H9 (cell line): Measurements from ENCODE around the gene SLC17A9. TPM values are rescaled to one million over a fixed set of nuclear protein-coding genes. Genes with fewer than 3 reads are reported as not detected.

Source experiments
- DNase-seq: peaks from one replicate; pipeline ENCODE4 v3.0.0-alpha.2; 2017
- H2AFZ ChIP-seq: one replicate; pipeline ENCODE4 v1.6.1; 2013; ENCODE audit warnings: mild to moderate bottlenecking, low read length, control low read depth, moderate library complexity
- H2AK5ac ChIP-seq: 2 replicates; pipeline ENCODE4 v1.6.1; 2013; ENCODE audit warnings: low read length, control low read depth, mixed read lengths; ENCODE audit not compliant: insufficient read length
- H2BK120ac ChIP-seq: one replicate; pipeline ENCODE4 v1.6.1; 2013; ENCODE audit warnings: low read depth, mild to moderate bottlenecking, low read length, control low read depth, inconsistent platforms; ENCODE audit not compliant: poor library complexity, severe bottlenecking
- H2BK12ac ChIP-seq: 2 replicates; pipeline ENCODE4 v1.6.1; 2013; ENCODE audit warnings: low read length, control low read depth, mixed read lengths, low read depth; ENCODE audit not compliant: insufficient read length
- H2BK15ac ChIP-seq: 2 replicates; pipeline ENCODE4 v1.6.1; 2013; ENCODE audit warnings: low read depth, low read length, control low read depth
- H2BK20ac ChIP-seq: one replicate; pipeline ENCODE4 v1.6.1; 2013; ENCODE audit warnings: low read depth, mild to moderate bottlenecking, low read length, control low read depth, inconsistent platforms; ENCODE audit not compliant: poor library complexity, severe bottlenecking
- H2BK5ac ChIP-seq: 2 replicates; pipeline ENCODE4 v1.6.1; 2013; ENCODE audit warnings: low read length, control low read depth, mixed read lengths; ENCODE audit not compliant: insufficient read length
- H3K14ac ChIP-seq: 2 replicates; pipeline ENCODE4 v1.6.1; 2013; ENCODE audit warnings: low read length, control low read depth; ENCODE audit not compliant: insufficient read depth
- H3K18ac ChIP-seq: 2 replicates; pipeline ENCODE4 v1.6.1; 2013; ENCODE audit warnings: low read depth, mild to moderate bottlenecking, mixed read lengths, low read length, control low read depth; ENCODE audit not compliant: insufficient read length
- H3K23ac ChIP-seq: 2 replicates; pipeline ENCODE4 v1.6.1; 2013; ENCODE audit warnings: low read length, control low read depth, mixed read lengths, low read depth; ENCODE audit not compliant: insufficient read length
- H3K23me2 ChIP-seq: 2 replicates; pipeline ENCODE4 v1.6.1; 2013; ENCODE audit warnings: low read depth, mild to moderate bottlenecking, mixed read lengths, low read length, control low read depth; ENCODE audit not compliant: insufficient read length, poor library complexity, severe bottlenecking
- H3K27ac ChIP-seq: 2 replicates; pipeline ENCODE4 v1.5.1; 2013; ENCODE audit warnings: low read length, control low read depth, mixed read lengths, low read depth; ENCODE audit not compliant: insufficient read length
- H3K27me3 ChIP-seq: 2 replicates; pipeline ENCODE4 v1.6.1; 2013; ENCODE audit warnings: low read length, control low read depth, inconsistent platforms; ENCODE audit not compliant: insufficient read depth
- H3K4ac ChIP-seq: 2 replicates; pipeline ENCODE4 v1.6.1; 2013; ENCODE audit warnings: low read depth, mild to moderate bottlenecking, control low read depth, inconsistent platforms, low read length, moderate library complexity
- H3K4me1 ChIP-seq: 2 replicates; pipeline ENCODE4 v1.6.1; 2013; ENCODE audit warnings: low read length, control low read depth, inconsistent platforms; ENCODE audit not compliant: insufficient read depth
- H3K4me2 ChIP-seq: 2 replicates; pipeline ENCODE4 v1.6.1; 2013; ENCODE audit warnings: low read length, control low read depth, mixed read lengths; ENCODE audit not compliant: insufficient read length, insufficient read depth
- H3K56ac ChIP-seq: 2 replicates; pipeline ENCODE4 v1.6.1; 2013; ENCODE audit warnings: low read depth, mild to moderate bottlenecking, mixed read lengths, low read length, control low read depth; ENCODE audit not compliant: insufficient read length
- H3K79me1 ChIP-seq: 2 replicates; pipeline ENCODE4 v1.6.1; 2013; ENCODE audit warnings: low read depth, mild to moderate bottlenecking, moderate library complexity, low read length, control low read depth, inconsistent platforms; ENCODE audit not compliant: insufficient read depth, poor library complexity, severe bottlenecking
- H3K79me2 ChIP-seq: 2 replicates; pipeline ENCODE4 v1.6.1; 2013; ENCODE audit warnings: low read length, control low read depth, inconsistent platforms; ENCODE audit not compliant: insufficient read depth
- H3K9ac ChIP-seq: 2 replicates; pipeline ENCODE4 v1.6.1; 2013; ENCODE audit warnings: low read length, control low read depth, mixed read lengths; ENCODE audit not compliant: insufficient read length; ENCODE audit errors: extremely low read depth
- H3K9me3 ChIP-seq: one replicate; pipeline ENCODE4 v1.6.1; 2013; ENCODE audit warnings: low read depth, low read length, inconsistent platforms; ENCODE audit not compliant: control insufficient read depth
- H3T11ph ChIP-seq: one replicate; pipeline ENCODE4 v1.6.1; 2013; ENCODE audit warnings: mild to moderate bottlenecking, low read length, control low read depth, inconsistent platforms
- H4K20me1 ChIP-seq: one replicate; pipeline ENCODE4 v1.6.1; 2013; ENCODE audit not compliant: control insufficient read depth, insufficient read length, insufficient read depth
- H4K5ac ChIP-seq: 2 replicates; pipeline ENCODE4 v1.6.1; 2013; ENCODE audit warnings: low read depth, mild to moderate bottlenecking, mixed read lengths, low read length, control low read depth; ENCODE audit not compliant: insufficient read length
- H4K8ac ChIP-seq: replicated peaks from 2 replicates; pipeline ENCODE4 v1.6.1; 2013; ENCODE audit warnings: low read length, control low read depth, mixed read lengths, low read depth; ENCODE audit not compliant: insufficient read length
- H4K91ac ChIP-seq: 2 replicates; pipeline ENCODE4 v1.6.1; 2013; ENCODE audit warnings: low read depth, mild to moderate bottlenecking, moderate library complexity, mixed read lengths, low read length, control low read depth; ENCODE audit not compliant: insufficient read length
- H3K27ac Mint-ChIP-seq, 3 experiments: 2 replicates in 2 of 3; 3 replicates in 1 of 3; pipeline ENCODE4 v1.8.0; 2020 to 2021; ENCODE audit warnings: mixed read lengths in 3 of 3, mild to moderate bottlenecking in 1 of 3, moderate library complexity in 1 of 3
- H3K27me3 Mint-ChIP-seq: 2 replicates; pipeline ENCODE4 v1.8.0; 2021; ENCODE audit warnings: low read depth, mild to moderate bottlenecking, moderate library complexity, mixed read lengths
- H3K36me3 Mint-ChIP-seq, 3 experiments: 2 replicates in 2 of 3; 3 replicates in 1 of 3; pipeline ENCODE4 v1.8.0; 2020 to 2021; ENCODE audit warnings: low read depth in 3 of 3, mixed read lengths in 3 of 3; ENCODE audit not compliant: insufficient read depth in 1 of 3
- H3K4me1 Mint-ChIP-seq, 2 experiments: 2 replicates each; pipeline ENCODE4 v1.8.0; 2020; ENCODE audit warnings: mixed read lengths in 2 of 2
- H3K4me3 Mint-ChIP-seq, 2 experiments: 2 replicates in 1 of 2; 3 replicates in 1 of 2; pipeline ENCODE4 v1.8.0; 2020 to 2021; ENCODE audit warnings: mild to moderate bottlenecking in 2 of 2, mixed read lengths in 2 of 2, moderate library complexity in 1 of 2
- H3K9me3 Mint-ChIP-seq, 2 experiments: 2 replicates in 1 of 2; 3 replicates in 1 of 2; pipeline ENCODE4 v1.8.0; 2020; ENCODE audit warnings: mild to moderate bottlenecking in 2 of 2, mixed read lengths in 2 of 2, moderate library complexity in 1 of 2
- CTCF ChIP-seq: fragments of 200-600 bp; sonication (generic); conservative IDR thresholded peaks from 3 replicates; pipeline ENCODE4 v1.8.0; 2021; ENCODE audit warnings: antibody characterized with exemption, mild to moderate bottlenecking
- WGBS: extraction: QIAGEN DNeasy Blood & Tissue Kit; methylation state at CpG from one replicate; pipeline ENCODE4 v1.1.7; 2013; ENCODE audit warnings: missing lambda C conversion rate, low lambda C conversion rate, mixed read lengths; ENCODE audit not compliant: insufficient read length; ENCODE audit errors: extremely low coverage; 5-methylcytosine and 5-hydroxymethylcytosine counted together
- total RNA-seq: library from RNA; stranded (reverse); gene quantifications from 2 replicates; pipeline ENCODE4 v1.2.1, GENCODE V29; 2021

Gene SLC17A9
- total RNA-seq, 1 experiment from 2014 or later = 20.9 TPM

- no peak overlapping the region for H3K4ac ChIP-seq
- no peak overlapping the region for H2BK20ac ChIP-seq
- H2AK5ac ChIP-seq = no peak overlapping the region
- no peak overlapping the region for H2AFZ ChIP-seq
- no peak overlapping the region for H2BK12ac ChIP-seq
- no peaks in the 10 kb centered on the region for H3K4me1 ChIP-seq
- no peaks in the 10 kb centered on the region for H3K9me3 ChIP-seq
- no CpG with 5 or more reads among the region's 25 CpGs for WGBS
- H3K79me2 ChIP-seq = peaks cover 11% of the 10 kb centered on the region; the same call in 1 of the 2 replicates
- H3K79me1 ChIP-seq = no peaks in the 10 kb centered on the region
- no peak overlapping the region for H3K56ac ChIP-seq
- no peaks in the 10 kb centered on the region for H3K23me2 ChIP-seq
- no peak overlapping the region for H4K91ac ChIP-seq
- H3K27me3 Mint-ChIP-seq = no peaks in the 10 kb centered on the region
- no peak for DNase-seq
- H2BK5ac ChIP-seq = no peak overlapping the region
- H3K4me2 ChIP-seq = no peak overlapping the region
- no peak for TF ChIP-seq CTCF
- H3K9me3 Mint-ChIP-seq = no peaks in the 10 kb centered on the region
- no peak overlapping the region for H3K4me3 Mint-ChIP-seq
- H3K9ac ChIP-seq = no peak overlapping the region
- H4K8ac ChIP-seq = no peak overlapping the region
- 0 out of 7 replicates have a peak overlapping the region, but pooled peaks of 1 of the 3 experiments have one; percentile 24 for H3K27ac Mint-ChIP-seq
- no peaks in the 10 kb centered on the region for H3K27me3 ChIP-seq
- no peak overlapping the region for H3K18ac ChIP-seq
- no peak overlapping the region for H3K23ac ChIP-seq
- H3K36me3 Mint-ChIP-seq = peaks cover 51 to 100% (median 91%) of the 10 kb centered on the region in 3 experiments; a peak in 6 of 7 replicates
- no peak overlapping the region for H3T11ph ChIP-seq
- H3K14ac ChIP-seq = no peak overlapping the region
- peak overlapping the region; percentile 48 for H4K5ac ChIP-seq
- H3K27ac ChIP-seq = no peak overlapping the region
- H2BK120ac ChIP-seq = no peak overlapping the region
- no peak overlapping the region for H2BK15ac ChIP-seq
- H3K4me1 Mint-ChIP-seq = no peaks in the 10 kb centered on the region
- H4K20me1 ChIP-seq = no peaks in the 10 kb centered on the region
Measured at GRCh38 chr20:62945771-62946339, 6.7 kb upstream of the SLC17A9 start.
